HL-60 (cell line): Measurements from ENCODE around the gene FSTL3.

Experiments used
- DNase-seq, 2 experiments: peaks; one replicate each; pipeline ENCODE4 v3.0.0-alpha.2; 2010 to 2020; ENCODE audit warnings: low read depth in 1 of 2, low spot score in 1 of 2
- H3K27ac ChIP-seq: fragments of 250-450 bp; sonication (Bioruptor Pico); replicated peaks from 2 replicates; pipeline ENCODE4 v1.5.1; 2020; ENCODE audit warnings: mild to moderate bottlenecking, moderate library complexity
- H3K27me3 ChIP-seq: fragments of 250-450 bp; sonication (Bioruptor Pico); 2 replicates; pipeline ENCODE4 v1.5.1; 2021; ENCODE audit warnings: mild to moderate bottlenecking, moderate library complexity; ENCODE audit not compliant: insufficient read depth, poor library complexity, severe bottlenecking
- H3K4me3 ChIP-seq: replicated peaks from 2 replicates; pipeline ENCODE4 v1.5.1; 2011; ENCODE audit warnings: mild to moderate bottlenecking, control low read depth, low read length; ENCODE audit not compliant: insufficient read depth
- GABPA ChIP-seq: IDR thresholded peaks from 2 replicates; pipeline ENCODE4 v1.6.1; 2012; ENCODE audit warnings: low read depth
- POLR2AphosphoS5 ChIP-seq: IDR thresholded peaks from 2 replicates; pipeline ENCODE4 v1.6.1; 2012; ENCODE audit warnings: low read depth
- SPI1 ChIP-seq: IDR thresholded peaks from 2 replicates; pipeline ENCODE4 v1.6.1; 2012; ENCODE audit warnings: low read depth, mild to moderate bottlenecking, borderline replicate concordance
- TF ChIP-seq, protein P1 (sequence below): IDR thresholded peaks from 2 replicates; pipeline ENCODE4 v1.6.1; 2012; ENCODE audit warnings: low read depth; ENCODE audit not compliant: insufficient replicate concordance
- TF ChIP-seq, protein P2 (sequence below): IDR thresholded peaks from one replicate; pipeline ENCODE4 v1.5.1; 2011; ENCODE audit warnings: low read length, control low read depth, inconsistent platforms; ENCODE audit not compliant: insufficient read depth

FSTL3 gene

DNA sequence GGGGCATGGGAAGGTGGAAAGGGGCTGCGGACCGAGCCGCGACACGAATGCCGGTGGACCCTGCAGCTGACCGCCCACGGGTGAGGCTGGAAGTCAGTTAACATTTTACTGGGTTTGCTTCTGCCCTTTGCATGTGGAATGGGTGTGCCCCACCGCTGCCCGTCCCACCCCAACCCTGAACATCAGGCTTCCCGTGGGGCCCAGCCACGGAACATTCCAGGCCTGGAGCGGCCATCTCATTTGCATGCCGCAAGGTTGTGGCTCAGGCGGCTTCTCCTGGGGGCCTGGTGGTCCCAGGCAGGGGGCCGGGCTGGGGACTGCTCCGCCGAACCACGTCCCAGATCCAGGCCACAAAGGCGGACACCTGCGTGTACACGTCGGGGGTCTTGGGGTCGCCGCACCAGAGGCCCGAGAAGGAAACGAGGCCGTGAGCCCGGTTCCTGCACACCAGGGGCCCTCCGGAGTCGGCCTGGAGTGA, 9.3 kb downstream of the FSTL3 start:
- Histone ChIP-seq H3K27me3 (no peaks in the 10 kb centered on the region), H3K27ac (no peak overlapping the region), H3K4me3 (no peak overlapping the region)
- TF ChIP-seq, protein P1, sequence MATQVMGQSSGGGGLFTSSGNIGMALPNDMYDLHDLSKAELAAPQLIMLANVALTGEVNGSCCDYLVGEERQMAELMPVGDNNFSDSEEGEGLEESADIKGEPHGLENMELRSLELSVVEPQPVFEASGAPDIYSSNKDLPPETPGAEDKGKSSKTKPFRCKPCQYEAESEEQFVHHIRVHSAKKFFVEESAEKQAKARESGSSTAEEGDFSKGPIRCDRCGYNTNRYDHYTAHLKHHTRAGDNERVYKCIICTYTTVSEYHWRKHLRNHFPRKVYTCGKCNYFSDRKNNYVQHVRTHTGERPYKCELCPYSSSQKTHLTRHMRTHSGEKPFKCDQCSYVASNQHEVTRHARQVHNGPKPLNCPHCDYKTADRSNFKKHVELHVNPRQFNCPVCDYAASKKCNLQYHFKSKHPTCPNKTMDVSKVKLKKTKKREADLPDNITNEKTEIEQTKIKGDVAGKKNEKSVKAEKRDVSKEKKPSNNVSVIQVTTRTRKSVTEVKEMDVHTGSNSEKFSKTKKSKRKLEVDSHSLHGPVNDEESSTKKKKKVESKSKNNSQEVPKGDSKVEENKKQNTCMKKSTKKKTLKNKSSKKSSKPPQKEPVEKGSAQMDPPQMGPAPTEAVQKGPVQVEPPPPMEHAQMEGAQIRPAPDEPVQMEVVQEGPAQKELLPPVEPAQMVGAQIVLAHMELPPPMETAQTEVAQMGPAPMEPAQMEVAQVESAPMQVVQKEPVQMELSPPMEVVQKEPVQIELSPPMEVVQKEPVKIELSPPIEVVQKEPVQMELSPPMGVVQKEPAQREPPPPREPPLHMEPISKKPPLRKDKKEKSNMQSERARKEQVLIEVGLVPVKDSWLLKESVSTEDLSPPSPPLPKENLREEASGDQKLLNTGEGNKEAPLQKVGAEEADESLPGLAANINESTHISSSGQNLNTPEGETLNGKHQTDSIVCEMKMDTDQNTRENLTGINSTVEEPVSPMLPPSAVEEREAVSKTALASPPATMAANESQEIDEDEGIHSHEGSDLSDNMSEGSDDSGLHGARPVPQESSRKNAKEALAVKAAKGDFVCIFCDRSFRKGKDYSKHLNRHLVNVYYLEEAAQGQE, result no peak
- TF ChIP-seq, protein P2, sequence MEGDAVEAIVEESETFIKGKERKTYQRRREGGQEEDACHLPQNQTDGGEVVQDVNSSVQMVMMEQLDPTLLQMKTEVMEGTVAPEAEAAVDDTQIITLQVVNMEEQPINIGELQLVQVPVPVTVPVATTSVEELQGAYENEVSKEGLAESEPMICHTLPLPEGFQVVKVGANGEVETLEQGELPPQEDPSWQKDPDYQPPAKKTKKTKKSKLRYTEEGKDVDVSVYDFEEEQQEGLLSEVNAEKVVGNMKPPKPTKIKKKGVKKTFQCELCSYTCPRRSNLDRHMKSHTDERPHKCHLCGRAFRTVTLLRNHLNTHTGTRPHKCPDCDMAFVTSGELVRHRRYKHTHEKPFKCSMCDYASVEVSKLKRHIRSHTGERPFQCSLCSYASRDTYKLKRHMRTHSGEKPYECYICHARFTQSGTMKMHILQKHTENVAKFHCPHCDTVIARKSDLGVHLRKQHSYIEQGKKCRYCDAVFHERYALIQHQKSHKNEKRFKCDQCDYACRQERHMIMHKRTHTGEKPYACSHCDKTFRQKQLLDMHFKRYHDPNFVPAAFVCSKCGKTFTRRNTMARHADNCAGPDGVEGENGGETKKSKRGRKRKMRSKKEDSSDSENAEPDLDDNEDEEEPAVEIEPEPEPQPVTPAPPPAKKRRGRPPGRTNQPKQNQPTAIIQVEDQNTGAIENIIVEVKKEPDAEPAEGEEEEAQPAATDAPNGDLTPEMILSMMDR, result no peak
- TF ChIP-seq GABPA (no peak), POLR2AphosphoS5 (no peak), SPI1 (no peak)
- DNase-seq, result no peak

DNA sequence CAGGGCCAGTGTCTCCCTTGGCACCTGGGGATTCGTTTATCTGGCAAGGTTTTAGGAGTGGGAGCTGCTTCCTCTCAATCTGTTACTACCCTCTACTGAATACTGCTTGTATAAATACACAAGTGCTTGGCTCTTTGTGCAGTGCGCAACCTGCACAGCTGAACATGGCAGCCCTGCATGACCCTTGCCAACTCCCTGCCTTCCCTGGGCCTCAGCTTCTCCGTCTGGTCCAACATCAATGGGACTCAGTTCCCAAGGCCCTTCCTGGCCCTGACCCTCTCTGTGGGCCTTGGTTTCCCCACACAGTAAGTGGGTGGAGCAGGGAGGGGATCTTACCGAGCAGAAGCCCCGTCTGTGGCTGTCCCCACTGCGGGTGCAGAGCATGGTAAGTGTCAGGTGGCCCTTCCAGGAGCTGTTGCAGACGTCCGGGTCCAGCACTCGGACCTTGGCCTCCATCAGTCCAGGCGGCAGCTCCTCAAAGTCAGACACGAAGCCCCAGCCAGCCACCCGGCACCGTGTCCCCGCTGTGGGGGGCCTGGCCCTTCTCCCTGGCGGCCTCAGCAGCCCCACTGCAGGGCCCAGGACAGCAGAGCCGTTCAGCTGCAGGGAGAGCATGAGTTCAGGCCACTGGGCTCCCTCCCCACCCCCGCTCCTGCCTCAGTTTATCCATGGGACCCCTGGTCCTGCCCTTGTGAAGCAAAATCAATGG, 10.6 kb downstream of the FSTL3 start:
- no peak overlapping the region for H3K4me3 ChIP-seq
- no peaks in the 10 kb centered on the region for H3K27me3 ChIP-seq
- TF ChIP-seq, protein P1, result no peak
- no peak for DNase-seq
- no peak overlapping the region for H3K27ac ChIP-seq

DNA sequence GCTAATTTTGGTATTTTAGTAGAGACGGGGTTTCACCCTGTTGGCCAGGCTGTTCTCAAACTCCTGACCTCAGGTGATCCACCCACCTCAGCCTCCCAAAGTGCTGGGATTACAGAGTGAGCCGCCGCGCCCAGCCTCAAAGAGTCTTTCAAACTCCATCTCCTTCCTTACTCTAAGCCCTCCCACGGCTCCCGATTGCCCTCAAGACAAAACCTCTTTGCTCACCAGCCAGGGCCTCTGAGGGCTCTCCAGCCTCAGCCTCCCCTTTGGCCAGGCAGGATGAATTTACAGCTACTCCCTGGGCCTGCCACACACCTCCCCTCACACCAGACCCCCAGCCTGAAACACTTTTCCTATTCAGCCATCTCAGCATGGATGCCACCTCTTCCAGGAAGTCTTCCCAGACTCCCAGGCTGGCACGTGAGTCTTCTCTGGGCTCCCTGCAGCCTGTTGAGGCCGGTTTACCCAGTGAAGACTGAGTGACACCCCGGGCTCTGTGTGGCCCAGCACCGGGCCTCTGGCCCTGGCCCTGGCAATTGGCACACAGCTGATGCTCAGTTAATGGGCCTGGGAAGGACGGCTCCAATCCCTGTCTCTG, 11.5 kb downstream of the FSTL3 start:
- Histone ChIP-seq H3K4me3 (no peak overlapping the region), H3K27ac (no peak overlapping the region), H3K27me3 (no peaks in the 10 kb centered on the region)
- TF ChIP-seq GABPA (no peak), SPI1 (no peak), POLR2AphosphoS5 (no peak)
- TF ChIP-seq, protein P1, result no peak
- TF ChIP-seq, protein P2, result no peak
- DNase-seq, result no peak
